ENCODE measurements around the gene SLX4IP.

SLX4IP gene

DNA sequence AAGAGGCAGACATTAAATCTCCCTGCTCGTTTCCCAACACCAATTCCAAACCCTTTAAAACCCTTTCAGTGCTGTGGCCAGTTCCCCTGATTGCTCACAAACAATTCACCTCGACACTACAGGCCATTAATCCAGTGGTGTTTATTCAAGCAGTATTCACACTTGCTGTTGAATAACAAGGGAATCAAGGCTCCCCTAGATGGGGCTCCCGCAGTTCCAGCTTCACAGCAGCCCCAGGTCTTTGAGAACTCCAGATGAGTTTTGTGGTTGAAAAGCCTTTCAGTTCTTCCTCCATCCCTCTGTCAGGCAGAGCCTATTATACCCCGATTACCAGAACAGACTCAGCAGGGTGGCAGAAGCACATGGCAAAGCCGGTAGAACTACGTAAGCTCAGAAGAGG lies 202.5 kb downstream of the SLX4IP start:
- TF ChIP-seq, protein P1, sequence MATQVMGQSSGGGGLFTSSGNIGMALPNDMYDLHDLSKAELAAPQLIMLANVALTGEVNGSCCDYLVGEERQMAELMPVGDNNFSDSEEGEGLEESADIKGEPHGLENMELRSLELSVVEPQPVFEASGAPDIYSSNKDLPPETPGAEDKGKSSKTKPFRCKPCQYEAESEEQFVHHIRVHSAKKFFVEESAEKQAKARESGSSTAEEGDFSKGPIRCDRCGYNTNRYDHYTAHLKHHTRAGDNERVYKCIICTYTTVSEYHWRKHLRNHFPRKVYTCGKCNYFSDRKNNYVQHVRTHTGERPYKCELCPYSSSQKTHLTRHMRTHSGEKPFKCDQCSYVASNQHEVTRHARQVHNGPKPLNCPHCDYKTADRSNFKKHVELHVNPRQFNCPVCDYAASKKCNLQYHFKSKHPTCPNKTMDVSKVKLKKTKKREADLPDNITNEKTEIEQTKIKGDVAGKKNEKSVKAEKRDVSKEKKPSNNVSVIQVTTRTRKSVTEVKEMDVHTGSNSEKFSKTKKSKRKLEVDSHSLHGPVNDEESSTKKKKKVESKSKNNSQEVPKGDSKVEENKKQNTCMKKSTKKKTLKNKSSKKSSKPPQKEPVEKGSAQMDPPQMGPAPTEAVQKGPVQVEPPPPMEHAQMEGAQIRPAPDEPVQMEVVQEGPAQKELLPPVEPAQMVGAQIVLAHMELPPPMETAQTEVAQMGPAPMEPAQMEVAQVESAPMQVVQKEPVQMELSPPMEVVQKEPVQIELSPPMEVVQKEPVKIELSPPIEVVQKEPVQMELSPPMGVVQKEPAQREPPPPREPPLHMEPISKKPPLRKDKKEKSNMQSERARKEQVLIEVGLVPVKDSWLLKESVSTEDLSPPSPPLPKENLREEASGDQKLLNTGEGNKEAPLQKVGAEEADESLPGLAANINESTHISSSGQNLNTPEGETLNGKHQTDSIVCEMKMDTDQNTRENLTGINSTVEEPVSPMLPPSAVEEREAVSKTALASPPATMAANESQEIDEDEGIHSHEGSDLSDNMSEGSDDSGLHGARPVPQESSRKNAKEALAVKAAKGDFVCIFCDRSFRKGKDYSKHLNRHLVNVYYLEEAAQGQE (IDR thresholded peaks at IDR 0.05; ENCODE audit: insufficient read depth in 1 of 2, low read depth in 2 of 2, low read length in 2 of 2): no peak
- TF ChIP-seq POLR2AphosphoS5 (IDR thresholded peaks at IDR 0.05; ENCODE audit: low read depth, low read length) (no peak), FOXP2 (optimal IDR thresholded peaks at IDR 0.05; ENCODE audit: borderline replicate concordance, extremely low read depth, extremely low read length, insufficient read depth) (no peak), SIN3A (IDR thresholded peaks at IDR 0.05; ENCODE audit: borderline replicate concordance, insufficient read depth, low read length) (no peak), TAF1 (IDR thresholded peaks at IDR 0.05; ENCODE audit: borderline replicate concordance, insufficient read depth, low read length) (no peak)

DNA sequence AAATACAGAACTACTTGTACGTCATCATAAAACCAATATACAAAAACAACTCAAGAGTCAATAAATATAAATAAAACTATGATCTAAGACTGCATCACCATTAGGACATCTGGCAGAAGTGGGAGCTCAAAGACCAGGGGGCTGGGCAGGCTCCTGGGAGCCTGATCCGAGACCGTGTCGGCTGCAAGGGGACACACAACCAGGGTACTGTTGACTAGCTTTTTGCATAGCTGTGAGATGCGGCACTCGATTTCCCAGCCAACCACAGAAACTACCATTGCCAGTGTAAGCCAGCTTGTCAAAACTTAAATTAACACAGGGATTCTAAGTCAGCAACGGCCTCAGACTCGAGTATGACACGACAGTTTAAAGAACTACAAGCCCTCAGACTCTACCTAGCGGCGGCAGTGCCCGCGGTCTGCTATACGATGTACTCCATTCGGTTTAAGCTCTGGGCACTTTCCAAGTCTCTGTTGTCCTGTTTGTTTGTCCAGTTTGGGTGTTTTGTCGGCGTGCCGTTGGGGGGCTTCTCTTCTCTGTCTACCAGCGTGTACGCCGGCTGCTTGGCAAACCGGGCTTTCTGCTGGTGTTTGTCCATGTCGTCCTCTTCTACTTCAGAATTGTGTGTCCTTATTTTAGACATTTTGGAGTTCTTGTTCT lies 204.1 kb downstream of the SLX4IP start:
- no peak for TF ChIP-seq POLR2AphosphoS5 (IDR thresholded peaks at IDR 0.05; ENCODE audit: low read depth, low read length)
- TF ChIP-seq FOXP2 (optimal IDR thresholded peaks at IDR 0.05; ENCODE audit: borderline replicate concordance, extremely low read depth, extremely low read length, insufficient read depth): no peak
- TF ChIP-seq SIN3A (IDR thresholded peaks at IDR 0.05; ENCODE audit: borderline replicate concordance, insufficient read depth, low read length): no peak
- no peak for TF ChIP-seq TAF1 (IDR thresholded peaks at IDR 0.05; ENCODE audit: borderline replicate concordance, insufficient read depth, low read length)
- TF ChIP-seq, protein P1 (IDR thresholded peaks at IDR 0.05; ENCODE audit: insufficient read depth in 1 of 2, low read depth in 2 of 2, low read length in 2 of 2): no peak

DNA sequence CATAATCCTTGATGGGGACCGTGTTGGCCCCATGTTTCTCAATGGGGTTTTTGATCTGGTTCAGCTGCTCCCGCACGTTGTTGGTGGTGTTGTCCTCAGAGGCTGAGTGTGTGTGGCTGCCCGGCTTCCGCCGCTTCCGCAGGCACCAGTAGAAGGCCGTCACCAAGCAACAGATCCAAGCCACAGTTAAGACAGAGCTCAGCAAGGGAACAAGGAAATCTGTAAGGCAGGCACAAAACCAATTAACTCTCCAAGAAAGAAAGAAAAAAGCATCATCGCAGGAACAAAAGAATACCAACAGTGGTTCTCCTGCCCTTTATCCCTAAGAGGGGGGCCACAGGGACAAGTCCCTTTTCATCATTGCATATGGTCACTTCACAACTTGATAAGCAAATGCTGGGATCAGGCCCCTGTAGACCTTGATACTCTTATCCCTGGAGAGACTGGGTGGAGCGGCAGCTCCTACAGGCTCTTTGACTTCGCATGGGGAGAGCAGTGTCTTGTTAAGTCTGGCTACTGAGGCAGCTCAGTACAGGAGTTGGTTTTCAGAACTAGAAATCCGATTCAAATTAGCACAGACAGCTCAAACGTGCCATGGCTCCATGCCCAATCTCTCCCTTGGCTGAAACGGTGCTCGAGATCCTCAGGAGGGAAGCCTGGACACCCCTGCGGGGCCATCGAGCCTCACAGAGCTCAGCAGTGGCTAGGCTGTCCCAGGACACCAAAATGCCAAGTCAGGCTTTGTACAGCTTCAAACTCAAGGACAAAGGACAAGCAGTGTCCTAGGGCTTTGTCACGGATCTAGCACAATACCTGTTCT lies 204.8 kb downstream of the SLX4IP start:
- TF ChIP-seq, protein P1 (IDR thresholded peaks at IDR 0.05; ENCODE audit: insufficient read depth in 1 of 2, low read depth in 2 of 2, low read length in 2 of 2): no peak
- no peak for TF ChIP-seq TAF1 (IDR thresholded peaks at IDR 0.05; ENCODE audit: borderline replicate concordance, insufficient read depth, low read length)
- TF ChIP-seq SIN3A (IDR thresholded peaks at IDR 0.05; ENCODE audit: borderline replicate concordance, insufficient read depth, low read length): no peak
- TF ChIP-seq POLR2AphosphoS5 (IDR thresholded peaks at IDR 0.05; ENCODE audit: low read depth, low read length): no peak
- TF ChIP-seq FOXP2 (optimal IDR thresholded peaks at IDR 0.05; ENCODE audit: borderline replicate concordance, extremely low read depth, extremely low read length, insufficient read depth): no peak

DNA sequence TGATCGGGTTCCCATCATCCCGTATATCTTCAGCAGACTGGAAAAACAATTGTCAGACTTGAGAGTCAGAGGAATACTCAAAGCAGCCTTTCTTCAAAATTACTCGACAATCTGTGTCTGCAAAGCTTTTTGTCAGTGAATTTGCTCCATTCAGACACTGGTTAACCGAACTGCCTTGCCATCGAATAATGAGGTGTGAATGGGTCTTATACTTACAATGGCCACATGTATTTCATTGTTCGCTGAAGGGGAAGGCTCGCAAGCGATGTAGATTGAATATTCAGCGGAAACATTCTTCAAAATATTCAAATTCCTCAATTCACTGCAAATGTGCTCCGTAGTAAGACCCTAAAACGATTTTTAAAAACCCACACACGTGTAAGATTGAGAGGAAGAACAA lies 205.8 kb downstream of the SLX4IP start:
- TF ChIP-seq FOXP2 (optimal IDR thresholded peaks at IDR 0.05; ENCODE audit: borderline replicate concordance, extremely low read depth, extremely low read length, insufficient read depth): no peak
- no peak for TF ChIP-seq POLR2AphosphoS5 (IDR thresholded peaks at IDR 0.05; ENCODE audit: low read depth, low read length)
- no peak for TF ChIP-seq SIN3A (IDR thresholded peaks at IDR 0.05; ENCODE audit: borderline replicate concordance, insufficient read depth, low read length)
- TF ChIP-seq, protein P1 (IDR thresholded peaks at IDR 0.05; ENCODE audit: insufficient read depth in 1 of 2, low read depth in 2 of 2, low read length in 2 of 2): no peak
- TF ChIP-seq TAF1 (IDR thresholded peaks at IDR 0.05; ENCODE audit: borderline replicate concordance, insufficient read depth, low read length): no peak

Measured in PFSK-1 (cell line).